Neural progenitor cell (in vitro differentiated cells): ENCODE results near the gene NAGK.
"Not testable (repeated sequence)": the region's sequence is repeated elsewhere in the genome, so short reads cannot be mapped to it uniquely, and the experiment has no call there.

Experiments
- CTCF ChIP-seq: fragments of 200-600 bp; sonication (generic); IDR thresholded peaks from 2 replicates; pipeline ENCODE4 v1.5.1; 2017; ENCODE audit warnings: antibody characterized with exemption, mild to moderate bottlenecking
- EZH2 ChIP-seq: fragments of 200-600 bp; sonication (generic); IDR thresholded peaks from 2 replicates; pipeline ENCODE4 v1.6.1; 2017; ENCODE audit warnings: antibody characterized with exemption, mild to moderate bottlenecking, moderate library complexity
- EZH2phosphoT487 ChIP-seq: fragments of 200-600 bp; sonication (generic); IDR thresholded peaks from 2 replicates; pipeline ENCODE4 v1.6.1; 2017; ENCODE audit warnings: antibody characterized with exemption

GRCh38 chr2:71036296-71036695 is 32.2 kb upstream of the NAGK start:
- not testable (repeated sequence) for TF ChIP-seq EZH2phosphoT487, CTCF, EZH2
